Tibial nerve (tissue), 4 donors: ENCODE measurements around the gene LTC4S. TPM values are rescaled to one million over a fixed set of nuclear protein-coding genes. Genes with fewer than 3 reads are reported as not detected.

ENCODE experiments used
- DNase-seq, 2 donors: peaks; one replicate each; pipeline ENCODE4 v3.0.0-alpha.2; 2019; ENCODE audit warnings: low spot score in 2 of 2
- H3K27ac ChIP-seq, 4 donors: fragments of 200-600 bp; sonication (generic) in 3 of 4; one replicate each; pipeline ENCODE4 v1.5.1; 2017 to 2019; ENCODE audit warnings: mild to moderate bottlenecking in 1 of 4
- H3K27me3 ChIP-seq, 2 donors: fragments of 200-600 bp; sonication (generic) in 1 of 2; one replicate each; pipeline versions ENCODE4 v1.5.1 to v1.6.0; 2017 to 2019
- H3K36me3 ChIP-seq, 3 donors: fragments of 200-600 bp; sonication (generic); one replicate each; pipeline ENCODE4 v1.5.1; 2018 to 2019
- H3K4me1 ChIP-seq, 4 donors: fragments of 200-600 bp; sonication (generic) in 3 of 4; one replicate each; pipeline ENCODE4 v1.5.1; 2017 to 2019
- H3K4me3 ChIP-seq, 4 donors: fragments of 200-600 bp; sonication (generic) in 3 of 4; one replicate each; pipeline ENCODE4 v1.5.1; 2017 to 2019; ENCODE audit warnings: mild to moderate bottlenecking in 1 of 4, moderate library complexity in 1 of 4
- H3K9me3 ChIP-seq, 4 donors: fragments of 200-600 bp; sonication (generic) in 3 of 4; one replicate each; pipeline ENCODE4 v1.5.1; 2017 to 2019
- CTCF ChIP-seq, 5 experiments: fragments of 200-600 bp in 3 of 5; fragments of 450-650 bp in 2 of 5; sonication (generic) in 3 of 5; IDR thresholded peaks; one replicate each; pipeline ENCODE4 v1.5.1; 2016 to 2019; ENCODE audit warnings: antibody characterized with exemption in 5 of 5, mild to moderate bottlenecking in 3 of 5, moderate library complexity in 2 of 5
- EP300 ChIP-seq, 2 donors: sonication (generic); formaldehyde crosslinking; IDR thresholded peaks; one replicate each; pipeline ENCODE4 v1.6.1; 2017; ENCODE audit warnings: antibody characterized with exemption in 2 of 2, mild to moderate bottlenecking in 1 of 2
- POLR2A ChIP-seq, 2 donors: fragments of 450-650 bp; IDR thresholded peaks; one replicate each; pipeline ENCODE4 v1.6.1; 2017; ENCODE audit warnings: antibody characterized with exemption in 2 of 2, mild to moderate bottlenecking in 2 of 2, moderate library complexity in 2 of 2
- WGBS, 2 donors: methylation state at CpG; one replicate each; pipeline ENCODE4 v1.1.5; 2018; 5-methylcytosine and 5-hydroxymethylcytosine counted together
- total RNA-seq, 4 donors: library from RNA; depleted of rRNA; stranded (reverse); fragments of >200 nt; gene quantifications; one replicate each; pipeline ENCODE4 v1.1.0, GENCODE V29; 2016

The LTC4S gene
- total RNA-seq, 4 donors from 2014 or later: 7.6 to 38.6 (median 18.4) TPM

GRCh38 chr5:179800071-179800695 is 6.4 kb downstream of the LTC4S start:
- TF ChIP-seq CTCF (IDR thresholded peaks at IDR 0.05) (no peak), POLR2A (IDR thresholded peaks at IDR 0.05) (no peak), EP300 (IDR thresholded peaks at IDR 0.05) (no peak)
- Histone ChIP-seq H3K9me3 (no peaks in the 10 kb centered on the region), H3K27ac (no peak overlapping the region), H3K27me3 (no peaks in the 10 kb centered on the region), H3K4me3 (no peak overlapping the region), H3K4me1 (peaks cover 0 to 58% (median 47%) of the 10 kb centered on the region in 4 donors), H3K36me3 (peaks cover 2 to 47% (median 14%) of the 10 kb centered on the region in 3 donors)
- WGBS, 2 donors: 92 to 93% methylated on average over 21 of the region's 21 CpGs
- no peak for DNase-seq

GRCh38 chr5:179800696-179801201 is 7.0 kb downstream of the LTC4S start:
- no peak for DNase-seq
- Histone ChIP-seq H3K36me3 (peaks cover 2 to 47% (median 14%) of the 10 kb centered on the region in 3 donors), H3K27me3 (no peaks in the 10 kb centered on the region), H3K27ac (no peak overlapping the region), H3K4me1 (peaks cover 0 to 56% (median 45%) of the 10 kb centered on the region in 4 donors), H3K9me3 (no peaks in the 10 kb centered on the region), H3K4me3 (no peak overlapping the region)
- TF ChIP-seq CTCF (IDR thresholded peaks at IDR 0.05) (no peak), POLR2A (IDR thresholded peaks at IDR 0.05) (no peak), EP300 (IDR thresholded peaks at IDR 0.05) (no peak)
- 79 to 90% methylated on average over 9 to 12 of the region's 12 CpGs for WGBS, 2 donors

GRCh38 chr5:179801304-179802206 is 7.8 kb downstream of the LTC4S start:
- Histone ChIP-seq H3K4me3 (no peak overlapping the region), H3K9me3 (no peaks in the 10 kb centered on the region), H3K27me3 (no peaks in the 10 kb centered on the region), H3K4me1 (peaks cover 0 to 52% (median 41%) of the 10 kb centered on the region in 4 donors), H3K36me3 (peaks cover 2 to 47% (median 14%) of the 10 kb centered on the region in 3 donors), H3K27ac (peak overlapping the region in 1 of 4 donors; percentile 12)
- peak; percentile 65 to 70 for DNase-seq
- TF ChIP-seq POLR2A (IDR thresholded peaks at IDR 0.05) (no peak), EP300 (IDR thresholded peaks at IDR 0.05) (peak in 1 of 2 donors; percentile 14), CTCF (IDR thresholded peaks at IDR 0.05) (peak; percentile 46 to 65 (median 63))
- 62 to 77% methylated on average over 42 to 44 of the region's 67 CpGs for WGBS, 2 donors

GRCh38 chr5:179802207-179802883 is 8.6 kb downstream of the LTC4S start:
- Histone ChIP-seq H3K36me3 (peaks cover 2 to 42% (median 14%) of the 10 kb centered on the region in 3 donors), H3K9me3 (no peaks in the 10 kb centered on the region), H3K27ac (peak overlapping the region in 2 of 4 donors; percentile 12 to 61), H3K4me3 (no peak overlapping the region), H3K4me1 (peaks cover 0 to 44% (median 36%) of the 10 kb centered on the region in 4 donors), H3K27me3 (no peaks in the 10 kb centered on the region)
- no peak for DNase-seq
- WGBS, 2 donors: 84% methylated on average over 12 to 19 of the region's 19 CpGs
- TF ChIP-seq POLR2A (IDR thresholded peaks at IDR 0.05) (no peak), EP300 (IDR thresholded peaks at IDR 0.05) (no peak), CTCF (IDR thresholded peaks at IDR 0.05) (no peak)
